HepG2 (cell line): ENCODE measurements around the gene TCFL5. TPM values are rescaled to one million over a fixed set of nuclear protein-coding genes. Genes with fewer than 3 reads are reported as not detected.
A peak's percentile ranks its signal among the peaks of the same experiment; 100 is the strongest.

Source experiments
- ARNTL ChIP-seq: sonication (generic); formaldehyde crosslinking; IDR thresholded peaks from 2 replicates; pipeline ENCODE4 v1.4.0; 2020; ENCODE audit warnings: mild to moderate bottlenecking, missing genetic modification reagents
- CEBPB ChIP-seq: IDR thresholded peaks from 2 replicates; pipeline ENCODE4 v1.6.1; 2011; ENCODE audit warnings: low read depth, low read length, improper control_type of control experiment, borderline replicate concordance
- CHD2 ChIP-seq: IDR thresholded peaks from 2 replicates; pipeline ENCODE4 v1.6.1; 2011; ENCODE audit warnings: low read depth, low read length, improper control_type of control experiment
- EHMT2 ChIP-seq: fragments of 200-600 bp; sonication (generic); IDR thresholded peaks from 2 replicates; pipeline ENCODE4 v1.7.0; 2017; ENCODE audit warnings: antibody characterized with exemption, low read depth, low read length, borderline replicate concordance
- FOXK1 ChIP-seq: sonication (generic); formaldehyde crosslinking; IDR thresholded peaks from 2 replicates; pipeline ENCODE4 v1.4.0; 2020; ENCODE audit warnings: low read depth, missing genetic modification reagents, borderline replicate concordance
- KLF16 ChIP-seq, 2 experiments: sonication (generic) in 1 of 2; formaldehyde crosslinking in 1 of 2; IDR thresholded peaks; 2 replicates each; pipeline versions ENCODE4 v1.6.1 to v1.8.0; 2016 to 2023; ENCODE audit warnings: missing genetic modification reagents in 2 of 2, missing compliant biosample characterization in 1 of 2
- MTA1 ChIP-seq: sonication (generic); formaldehyde crosslinking; IDR thresholded peaks from 2 replicates; pipeline ENCODE4 v1.4.0; 2020; ENCODE audit warnings: missing genetic modification reagents, mild to moderate bottlenecking, borderline replicate concordance
- MZF1 ChIP-seq: sonication (generic); formaldehyde crosslinking; IDR thresholded peaks from 2 replicates; pipeline ENCODE4 v1.8.1; 2023; ENCODE audit warnings: mild to moderate bottlenecking, missing genetic modification reagents, borderline replicate concordance
- NKX3-1 ChIP-seq: sonication (generic); formaldehyde crosslinking; IDR thresholded peaks from 2 replicates; pipeline ENCODE4 v1.5.0; 2020; ENCODE audit warnings: missing genetic modification reagents
- PAF1 ChIP-seq: IDR thresholded peaks from 2 replicates; pipeline ENCODE4 v1.6.1; 2016; ENCODE audit warnings: missing genetic modification reagents, missing compliant biosample characterization
- PAX8 ChIP-seq: sonication (generic); formaldehyde crosslinking; IDR thresholded peaks from 2 replicates; pipeline ENCODE4 v1.8.0; 2022; ENCODE audit warnings: mild to moderate bottlenecking, missing genetic modification reagents, borderline replicate concordance
- SALL1 ChIP-seq: sonication (generic); formaldehyde crosslinking; IDR thresholded peaks from 2 replicates; pipeline ENCODE4 v1.8.0; 2022; ENCODE audit warnings: mild to moderate bottlenecking, missing genetic modification reagents
- ZFP90 ChIP-seq: sonication (generic); formaldehyde crosslinking; IDR thresholded peaks from 2 replicates; pipeline ENCODE4 v1.8.0; 2022; ENCODE audit warnings: missing genetic modification reagents, mild to moderate bottlenecking, inconsistent platforms, borderline replicate concordance
- ZNF234 ChIP-seq: sonication (generic); formaldehyde crosslinking; conservative IDR thresholded peaks from 2 replicates; pipeline ENCODE4 v1.5.1; 2020; ENCODE audit warnings: mild to moderate bottlenecking, missing genetic modification reagents
- ZNF253 ChIP-seq: sonication (generic); formaldehyde crosslinking; IDR thresholded peaks from 2 replicates; pipeline ENCODE4 v1.8.0; 2022; ENCODE audit warnings: mild to moderate bottlenecking, missing genetic modification reagents, borderline replicate concordance
- ZNF446 ChIP-seq: sonication (generic); formaldehyde crosslinking; IDR thresholded peaks from 2 replicates; pipeline ENCODE4 v1.5.0; 2020; ENCODE audit warnings: mild to moderate bottlenecking, missing genetic modification reagents
- ZNF552 ChIP-seq: sonication (generic); formaldehyde crosslinking; IDR thresholded peaks from 2 replicates; pipeline ENCODE4 v1.9.0; 2022; ENCODE audit warnings: missing genetic modification reagents, mild to moderate bottlenecking, borderline replicate concordance
- ZNF605 ChIP-seq: sonication (generic); formaldehyde crosslinking; IDR thresholded peaks from 2 replicates; pipeline ENCODE4 v1.8.0; 2022; ENCODE audit warnings: mild to moderate bottlenecking, missing genetic modification reagents
- ZNF768 ChIP-seq: sonication (generic); formaldehyde crosslinking; IDR thresholded peaks from 2 replicates; pipeline ENCODE4 v1.4.0; 2020; ENCODE audit warnings: missing genetic modification reagents
- polyA plus RNA-seq, 8 experiments: library from polyadenylated mRNA; depleted of rRNA in 3 of 8; stranded (reverse) in 7 of 8; unstranded in 1 of 8; fragments of >200 nt; fragmentation: Illumina TruSeq in 4 of 8; extraction: Trizol in 4 of 8; gene quantifications; 2 replicates each; pipeline versions ENCODE4 v1.2.1 to v1.2.3, GENCODE V29; 2011 to 2016; ENCODE audit warnings: low read depth in 4 of 8, missing spikeins in 1 of 8, mixed read lengths in 1 of 8; ENCODE audit not compliant: insufficient read depth in 1 of 8
- total RNA-seq, 5 experiments: library from RNA; depleted of rRNA; stranded (reverse); fragments of >200 nt; fragmentation: Illumina TruSeq; extraction: Trizol; gene quantifications; 2 replicates each; pipeline ENCODE4 v1.2.3, GENCODE V29; 2016; ENCODE audit warnings: low read depth in 1 of 5
- TF ChIP-seq, protein P1 (sequence below): sonication (generic); formaldehyde crosslinking; IDR thresholded peaks from 2 replicates; pipeline ENCODE4 v1.5.1; 2020; ENCODE audit warnings: mild to moderate bottlenecking, missing genetic modification reagents
- TF ChIP-seq, protein P2 (sequence below): sonication (generic); formaldehyde crosslinking; IDR thresholded peaks from 2 replicates; pipeline ENCODE4 v1.4.0; 2020; ENCODE audit warnings: missing genetic modification reagents, low read depth, mild to moderate bottlenecking, borderline replicate concordance
- TF ChIP-seq, protein P3 (sequence below): IDR thresholded peaks from 2 replicates; pipeline ENCODE4 v1.6.1; 2016; ENCODE audit warnings: missing biosample characterization, missing genetic modification reagents, low read depth
- TF ChIP-seq, protein P4 (sequence below): sonication (generic); formaldehyde crosslinking; IDR thresholded peaks from 2 replicates; pipeline ENCODE4 v1.5.1; 2020; ENCODE audit warnings: mild to moderate bottlenecking, moderate library complexity, missing genetic modification reagents

TCFL5 gene
- total and polyA plus RNA-seq, 2 of the 13 experiments (the other 11 are each of a cell fraction or from before 2014, with no cell fraction given): 14.8 to 20.0 TPM

DNA sequence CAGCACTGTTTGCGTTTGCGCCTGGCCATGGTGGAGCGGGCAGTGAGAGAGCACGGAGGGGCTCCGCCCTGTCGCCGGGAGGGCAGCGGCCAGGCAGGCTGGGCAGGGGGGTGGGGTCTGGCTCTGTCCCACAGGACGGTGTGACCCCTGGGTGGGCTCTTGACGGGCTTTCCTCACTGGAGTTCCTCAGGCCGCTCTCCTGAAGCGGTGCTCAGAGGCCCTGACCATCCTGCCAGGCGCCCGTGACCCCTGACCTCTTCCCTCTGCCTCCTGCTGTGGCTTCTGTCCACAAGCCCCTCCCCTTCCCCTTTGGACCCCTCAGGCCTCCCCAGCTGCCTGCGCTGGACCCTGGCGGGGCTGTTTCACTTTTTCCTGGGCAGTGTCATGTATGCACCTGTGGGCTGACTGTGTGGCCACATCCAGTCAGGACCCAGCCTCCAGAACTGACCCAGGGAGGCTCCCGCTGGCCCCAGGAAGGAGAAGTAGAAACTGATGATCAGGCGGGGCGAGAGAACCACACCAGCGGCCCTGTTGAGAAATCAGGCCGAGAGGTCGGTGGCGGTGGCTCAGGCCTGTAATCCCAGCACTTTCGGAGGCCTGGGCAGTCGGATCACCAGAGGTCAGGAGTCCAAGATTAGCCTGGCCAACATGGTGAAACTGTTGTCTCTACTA lies 55.8 kb downstream of the TCFL5 start (continued):
- peak; percentile 90 for TF ChIP-seq FOXK1 (CRISPR knock-in tag)
- peak; percentile 32; the same call in 1 of the 2 replicates for TF ChIP-seq ZNF605 (CRISPR knock-in tag)
- TF ChIP-seq ZNF234 (CRISPR knock-in tag): no peak
- TF ChIP-seq ZFP90 (CRISPR knock-in tag): no peak; the same call in 1 of the 2 replicates
- 0 out of 2 replicates have a peak, but pooled peaks have one; percentile 6 for TF ChIP-seq ZNF253 (CRISPR knock-in tag)
- TF ChIP-seq MTA1 (CRISPR knock-in tag): peak; percentile 95
- no peak for TF ChIP-seq CHD2
- TF ChIP-seq EHMT2: no peak
- TF ChIP-seq MZF1: no peak
- TF ChIP-seq, protein P1, sequence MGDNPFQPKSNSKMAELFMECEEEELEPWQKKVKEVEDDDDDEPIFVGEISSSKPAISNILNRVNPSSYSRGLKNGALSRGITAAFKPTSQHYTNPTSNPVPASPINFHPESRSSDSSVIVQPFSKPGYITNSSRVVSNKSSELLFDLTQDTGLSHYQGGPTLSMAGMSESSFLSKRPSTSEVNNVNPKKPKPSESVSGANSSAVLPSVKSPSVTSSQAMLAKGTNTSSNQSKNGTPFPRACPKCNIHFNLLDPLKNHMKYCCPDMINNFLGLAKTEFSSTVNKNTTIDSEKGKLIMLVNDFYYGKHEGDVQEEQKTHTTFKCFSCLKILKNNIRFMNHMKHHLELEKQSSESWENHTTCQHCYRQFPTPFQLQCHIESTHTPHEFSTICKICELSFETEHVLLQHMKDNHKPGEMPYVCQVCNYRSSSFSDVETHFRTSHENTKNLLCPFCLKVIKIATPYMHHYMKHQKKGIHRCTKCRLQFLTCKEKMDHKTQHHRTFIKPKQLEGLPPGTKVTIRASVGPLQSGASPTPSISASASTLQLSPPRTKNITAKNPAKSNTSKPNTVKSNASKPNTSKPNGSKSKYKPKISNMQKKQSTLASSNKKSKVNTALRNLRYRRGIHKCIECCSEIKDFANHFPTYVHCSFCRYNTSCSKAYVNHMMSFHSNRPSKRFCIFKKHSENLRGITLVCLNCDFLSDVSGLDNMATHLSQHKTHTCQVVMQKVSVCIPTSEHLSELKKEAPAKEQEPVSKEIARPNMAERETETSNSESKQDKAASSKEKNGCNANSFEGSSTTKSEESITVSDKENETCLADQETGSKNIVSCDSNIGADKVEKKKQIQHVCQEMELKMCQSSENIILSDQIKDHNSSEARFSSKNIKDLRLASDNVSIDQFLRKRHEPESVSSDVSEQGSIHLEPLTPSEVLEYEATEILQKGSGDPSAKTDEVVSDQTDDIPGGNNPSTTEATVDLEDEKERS (CRISPR knock-in tag): no peak
- TF ChIP-seq, protein P2, sequence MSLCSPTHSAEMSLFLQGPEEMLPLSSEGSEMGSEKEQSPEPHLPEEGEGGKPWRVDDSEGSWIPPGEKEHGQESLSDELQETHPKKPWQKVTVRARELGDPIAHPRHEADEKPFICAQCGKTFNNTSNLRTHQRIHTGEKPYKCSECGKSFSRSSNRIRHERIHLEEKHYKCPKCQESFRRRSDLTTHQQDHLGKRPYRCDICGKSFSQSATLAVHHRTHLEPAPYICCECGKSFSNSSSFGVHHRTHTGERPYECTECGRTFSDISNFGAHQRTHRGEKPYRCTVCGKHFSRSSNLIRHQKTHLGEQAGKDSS (CRISPR knock-in tag): peak; percentile 91; the same call in 1 of the 2 replicates
- peak; percentile 42; the same call in 1 of the 2 replicates for TF ChIP-seq ZNF446 (CRISPR knock-in tag)
- TF ChIP-seq ARNTL (CRISPR knock-in tag): peak; percentile 79
- TF ChIP-seq PAF1 (CRISPR knock-in tag): peak; percentile 2; the same call in 1 of the 2 replicates
- TF ChIP-seq CEBPB: peak; percentile 90
- peak in 1 of 2 experiments; percentile 91; a peak in 1 of 4 replicates for TF ChIP-seq KLF16 (CRISPR knock-in tag; IDR thresholded peaks at IDR 0.05)
- TF ChIP-seq NKX3-1 (CRISPR knock-in tag): peak; percentile 90
- TF ChIP-seq SALL1 (CRISPR knock-in tag): peak; percentile 84
- TF ChIP-seq, protein P3, sequence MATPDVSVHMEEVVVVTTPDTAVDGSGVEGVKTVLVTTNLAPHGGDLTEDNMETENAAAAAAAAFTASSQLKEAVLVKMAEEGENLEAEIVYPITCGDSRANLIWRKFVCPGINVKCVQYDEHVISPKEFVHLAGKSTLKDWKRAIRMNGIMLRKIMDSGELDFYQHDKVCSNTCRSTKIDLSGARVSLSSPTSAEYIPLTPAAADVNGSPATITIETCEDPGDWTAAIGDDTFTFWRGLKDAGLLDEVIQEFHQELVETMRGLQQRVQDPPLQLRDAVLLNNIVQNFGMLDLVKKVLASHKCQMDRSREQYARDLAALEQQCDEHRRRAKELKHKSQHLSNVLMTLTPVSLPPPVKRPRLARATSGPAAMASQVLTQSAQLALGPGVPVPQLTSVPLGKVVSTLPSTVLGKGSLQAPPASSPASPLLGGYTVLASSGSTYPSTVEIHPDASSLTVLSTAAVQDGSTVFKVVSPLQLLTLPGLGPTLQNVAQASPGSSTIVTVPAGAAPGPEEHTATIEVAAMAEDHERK (CRISPR knock-in tag): no peak
- TF ChIP-seq ZNF552: no peak
- TF ChIP-seq ZNF768 (CRISPR knock-in tag): peak; percentile 65
- TF ChIP-seq, protein P4, sequence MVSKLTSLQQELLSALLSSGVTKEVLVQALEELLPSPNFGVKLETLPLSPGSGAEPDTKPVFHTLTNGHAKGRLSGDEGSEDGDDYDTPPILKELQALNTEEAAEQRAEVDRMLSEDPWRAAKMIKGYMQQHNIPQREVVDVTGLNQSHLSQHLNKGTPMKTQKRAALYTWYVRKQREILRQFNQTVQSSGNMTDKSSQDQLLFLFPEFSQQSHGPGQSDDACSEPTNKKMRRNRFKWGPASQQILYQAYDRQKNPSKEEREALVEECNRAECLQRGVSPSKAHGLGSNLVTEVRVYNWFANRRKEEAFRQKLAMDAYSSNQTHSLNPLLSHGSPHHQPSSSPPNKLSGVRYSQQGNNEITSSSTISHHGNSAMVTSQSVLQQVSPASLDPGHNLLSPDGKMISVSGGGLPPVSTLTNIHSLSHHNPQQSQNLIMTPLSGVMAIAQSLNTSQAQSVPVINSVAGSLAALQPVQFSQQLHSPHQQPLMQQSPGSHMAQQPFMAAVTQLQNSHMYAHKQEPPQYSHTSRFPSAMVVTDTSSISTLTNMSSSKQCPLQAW (CRISPR knock-in tag): 0 out of 2 replicates have a peak, but pooled peaks have one; percentile 63
- TF ChIP-seq PAX8 (CRISPR knock-in tag): no peak; the same call in 1 of the 2 replicates
